ENCODE data around the gene KCNIP1. TPM values are rescaled to one million over a fixed set of nuclear protein-coding genes. Genes with fewer than 3 reads are reported as not detected.

Gene KCNIP1
- polyA plus RNA-seq, 2 of the 4 experiments (the other 2 are of a cell fraction): not detected

DNA sequence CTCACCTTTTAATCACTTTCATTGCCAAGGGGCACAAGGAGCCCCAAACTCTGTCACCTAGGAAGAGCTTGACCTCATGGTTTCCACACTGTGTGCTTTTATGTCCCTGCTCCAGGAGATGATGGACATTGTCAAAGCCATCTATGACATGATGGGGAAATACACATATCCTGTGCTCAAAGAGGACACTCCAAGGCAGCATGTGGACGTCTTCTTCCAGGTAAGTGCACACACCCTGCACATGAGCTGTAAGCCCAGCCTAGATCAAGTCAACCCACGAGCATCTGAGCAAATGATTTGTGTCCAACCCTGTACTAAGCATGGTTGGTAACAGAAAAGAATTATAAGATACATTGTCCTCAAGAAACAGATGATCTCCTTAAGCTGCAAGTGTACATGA lies 228.9 kb downstream of the KCNIP1 start (continued):
- TF ChIP-seq CHD2 (IDR thresholded peaks at IDR 0.05; ENCODE audit: low read length, partially characterized antibody): no peak

DNA sequence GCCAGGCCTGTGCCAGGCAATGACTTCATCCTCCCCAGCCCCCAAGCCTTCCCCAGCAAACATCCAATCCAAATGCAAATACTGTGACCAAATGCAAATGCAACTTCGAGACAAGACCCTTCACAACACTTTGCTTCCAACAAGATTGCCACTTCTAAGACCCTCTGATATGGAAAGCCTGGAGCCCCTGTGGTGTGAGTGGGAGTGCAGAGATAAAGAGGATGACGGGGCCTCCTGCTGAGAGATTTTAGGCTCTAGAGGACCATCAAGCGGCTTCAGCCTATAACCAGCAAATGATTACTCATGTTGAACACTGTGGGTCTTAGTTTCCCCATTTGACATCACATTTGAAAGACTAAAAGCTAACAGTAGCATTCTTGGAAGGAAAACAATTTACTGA lies 233.1 kb downstream of the KCNIP1 start:
- Histone ChIP-seq H3K27ac (no peak overlapping the region), H3K4me2 (no peak overlapping the region), H3K4me1 (no peaks in the 10 kb centered on the region), H3K9me3 (peaks cover 13% of the 10 kb centered on the region; the same call in 1 of the 3 replicates), H3K4me3 (no peak overlapping the region)
- 4% methylated on average over 3 of the region's 3 CpGs for WGBS (ENCODE audit: missing lambda C conversion rate)
- ATAC-seq: no peak
- no peak for DNase-seq (ENCODE audit: low read depth in 1 of 2, low spot score in 1 of 2)
- no peak for FAIRE-seq
- ChIA-PET CTCF (interaction anchor here (2.8 kb wide), 1 partner anchor 12 kb away, joined by 6 read pairs; no protein-coding TSS in a partner anchor), POLR2A (no interaction called here)
- no peak for TF ChIP-seq CBX8 (IDR thresholded peaks at IDR 0.05)
- TF ChIP-seq CHD2 (IDR thresholded peaks at IDR 0.05; ENCODE audit: low read length, partially characterized antibody): no peak
- no peak for TF ChIP-seq RNF2 (IDR thresholded peaks at IDR 0.05; ENCODE audit: borderline replicate concordance, low read depth)
- TF ChIP-seq PHF8 (IDR thresholded peaks at IDR 0.05; ENCODE audit: borderline replicate concordance, low read depth): no peak
- no peak for TF ChIP-seq SMC3 (IDR thresholded peaks at IDR 0.05)
- TF ChIP-seq, protein P1, sequence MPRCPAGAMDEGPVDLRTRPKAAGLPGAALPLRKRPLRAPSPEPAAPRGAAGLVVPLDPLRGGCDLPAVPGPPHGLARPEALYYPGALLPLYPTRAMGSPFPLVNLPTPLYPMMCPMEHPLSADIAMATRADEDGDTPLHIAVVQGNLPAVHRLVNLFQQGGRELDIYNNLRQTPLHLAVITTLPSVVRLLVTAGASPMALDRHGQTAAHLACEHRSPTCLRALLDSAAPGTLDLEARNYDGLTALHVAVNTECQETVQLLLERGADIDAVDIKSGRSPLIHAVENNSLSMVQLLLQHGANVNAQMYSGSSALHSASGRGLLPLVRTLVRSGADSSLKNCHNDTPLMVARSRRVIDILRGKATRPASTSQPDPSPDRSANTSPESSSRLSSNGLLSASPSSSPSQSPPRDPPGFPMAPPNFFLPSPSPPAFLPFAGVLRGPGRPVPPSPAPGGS (IDR thresholded peaks at IDR 0.05): no peak
- TF ChIP-seq HOXA7 (CRISPR knock-in tag; IDR thresholded peaks at IDR 0.05): no peak
- TF ChIP-seq JUNB (IDR thresholded peaks at IDR 0.05): no peak
- TF ChIP-seq, protein P2, sequence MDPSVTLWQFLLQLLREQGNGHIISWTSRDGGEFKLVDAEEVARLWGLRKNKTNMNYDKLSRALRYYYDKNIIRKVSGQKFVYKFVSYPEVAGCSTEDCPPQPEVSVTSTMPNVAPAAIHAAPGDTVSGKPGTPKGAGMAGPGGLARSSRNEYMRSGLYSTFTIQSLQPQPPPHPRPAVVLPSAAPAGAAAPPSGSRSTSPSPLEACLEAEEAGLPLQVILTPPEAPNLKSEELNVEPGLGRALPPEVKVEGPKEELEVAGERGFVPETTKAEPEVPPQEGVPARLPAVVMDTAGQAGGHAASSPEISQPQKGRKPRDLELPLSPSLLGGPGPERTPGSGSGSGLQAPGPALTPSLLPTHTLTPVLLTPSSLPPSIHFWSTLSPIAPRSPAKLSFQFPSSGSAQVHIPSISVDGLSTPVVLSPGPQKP (IDR thresholded peaks at IDR 0.05; ENCODE audit: low read depth, low read length): no peak
- TF ChIP-seq, protein P3, sequence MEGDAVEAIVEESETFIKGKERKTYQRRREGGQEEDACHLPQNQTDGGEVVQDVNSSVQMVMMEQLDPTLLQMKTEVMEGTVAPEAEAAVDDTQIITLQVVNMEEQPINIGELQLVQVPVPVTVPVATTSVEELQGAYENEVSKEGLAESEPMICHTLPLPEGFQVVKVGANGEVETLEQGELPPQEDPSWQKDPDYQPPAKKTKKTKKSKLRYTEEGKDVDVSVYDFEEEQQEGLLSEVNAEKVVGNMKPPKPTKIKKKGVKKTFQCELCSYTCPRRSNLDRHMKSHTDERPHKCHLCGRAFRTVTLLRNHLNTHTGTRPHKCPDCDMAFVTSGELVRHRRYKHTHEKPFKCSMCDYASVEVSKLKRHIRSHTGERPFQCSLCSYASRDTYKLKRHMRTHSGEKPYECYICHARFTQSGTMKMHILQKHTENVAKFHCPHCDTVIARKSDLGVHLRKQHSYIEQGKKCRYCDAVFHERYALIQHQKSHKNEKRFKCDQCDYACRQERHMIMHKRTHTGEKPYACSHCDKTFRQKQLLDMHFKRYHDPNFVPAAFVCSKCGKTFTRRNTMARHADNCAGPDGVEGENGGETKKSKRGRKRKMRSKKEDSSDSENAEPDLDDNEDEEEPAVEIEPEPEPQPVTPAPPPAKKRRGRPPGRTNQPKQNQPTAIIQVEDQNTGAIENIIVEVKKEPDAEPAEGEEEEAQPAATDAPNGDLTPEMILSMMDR (IDR thresholded peaks at IDR 0.05): no peak
- no peak for TF ChIP-seq RAD21 (conservative IDR thresholded peaks at IDR 0.05 in 1 of 2, IDR thresholded peaks at IDR 0.05 in 1 of 2)
- TF ChIP-seq ZNF302 (CRISPR knock-in tag; IDR thresholded peaks at IDR 0.05): no peak
- TF ChIP-seq FOXS1 (CRISPR knock-in tag; IDR thresholded peaks at IDR 0.05): no peak
- no peak for TF ChIP-seq KDM5A (IDR thresholded peaks at IDR 0.05)
- TF ChIP-seq, protein P4, sequence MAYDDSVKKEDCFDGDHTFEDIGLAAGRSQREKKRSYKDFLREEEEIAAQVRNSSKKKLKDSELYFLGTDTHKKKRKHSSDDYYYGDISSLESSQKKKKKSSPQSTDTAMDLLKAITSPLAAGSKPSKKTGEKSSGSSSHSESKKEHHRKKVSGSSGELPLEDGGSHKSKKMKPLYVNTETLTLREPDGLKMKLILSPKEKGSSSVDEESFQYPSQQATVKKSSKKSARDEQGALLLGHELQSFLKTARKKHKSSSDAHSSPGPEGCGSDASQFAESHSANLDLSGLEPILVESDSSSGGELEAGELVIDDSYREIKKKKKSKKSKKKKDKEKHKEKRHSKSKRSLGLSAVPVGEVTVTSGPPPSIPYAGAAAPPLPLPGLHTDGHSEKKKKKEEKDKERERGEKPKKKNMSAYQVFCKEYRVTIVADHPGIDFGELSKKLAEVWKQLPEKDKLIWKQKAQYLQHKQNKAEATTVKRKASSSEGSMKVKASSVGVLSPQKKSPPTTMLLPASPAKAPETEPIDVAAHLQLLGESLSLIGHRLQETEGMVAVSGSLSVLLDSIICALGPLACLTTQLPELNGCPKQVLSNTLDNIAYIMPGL (CRISPR knock-in tag; IDR thresholded peaks at IDR 0.05; ENCODE audit: borderline replicate concordance): no peak
- TF ChIP-seq NR3C1 (IDR thresholded peaks at IDR 0.05): no peak

DNA sequence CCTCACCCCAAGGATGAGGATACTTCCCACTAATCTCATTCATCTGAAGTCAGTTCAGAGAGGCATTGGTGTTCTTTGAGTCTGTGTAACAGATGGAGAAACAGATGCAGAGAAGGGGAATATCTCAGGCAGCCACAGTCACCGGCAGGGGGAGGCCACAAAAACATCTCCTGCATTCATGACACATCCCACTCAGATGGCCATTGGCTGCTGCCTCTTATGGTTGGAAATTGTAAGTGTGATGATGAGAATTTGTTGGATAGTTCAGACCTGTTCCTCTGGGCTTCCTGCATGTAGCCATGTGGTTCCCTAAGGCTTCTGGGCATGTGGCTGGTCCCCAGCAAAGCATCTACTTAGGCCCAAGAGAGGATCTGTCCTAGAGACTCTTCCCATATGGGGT lies 233.8 kb downstream of the KCNIP1 start:
- CTCF ChIA-PET: interaction anchor here (2.8 kb wide), 1 partner anchor 11 kb away, joined by 6 read pairs; no protein-coding TSS in a partner anchor
- Histone ChIP-seq H3K27ac (no peak overlapping the region), H3K4me2 (no peak overlapping the region), H3K4me3 (no peak overlapping the region), H3K4me1 (no peaks in the 10 kb centered on the region), H3K9me3 (peaks cover 13% of the 10 kb centered on the region; the same call in 1 of the 3 replicates)
- POLR2A ChIA-PET: no interaction called here
- TF ChIP-seq JUNB (IDR thresholded peaks at IDR 0.05) (no peak), KDM1A (IDR thresholded peaks at IDR 0.05; ENCODE audit: low read depth) (no peak), FOXS1 (CRISPR knock-in tag; IDR thresholded peaks at IDR 0.05) (no peak), ZC3H11A (IDR thresholded peaks at IDR 0.05) (no peak), EHF (CRISPR knock-in tag; IDR thresholded peaks at IDR 0.05) (no peak), BHLHE40 (IDR thresholded peaks at IDR 0.05; ENCODE audit: low read depth, low read length) (no peak), HOXB5 (CRISPR knock-in tag; IDR thresholded peaks at IDR 0.05) (no peak), RCOR1 (IDR thresholded peaks at IDR 0.05; ENCODE audit: low read depth, low read length) (no peak)
- TF ChIP-seq, protein P4 (CRISPR knock-in tag; IDR thresholded peaks at IDR 0.05; ENCODE audit: borderline replicate concordance): no peak
- no peak for ATAC-seq
- no peak for FAIRE-seq
- no peak for DNase-seq (ENCODE audit: low read depth in 1 of 2, low spot score in 1 of 2)
- 71% methylated on average over 1 of the region's 1 CpG for WGBS (ENCODE audit: missing lambda C conversion rate)
